Measurements from ENCODE around the gene ALOX12.
A peak's percentile ranks its signal among the peaks of the same experiment; 100 is the strongest.

The ALOX12 gene

DNA sequence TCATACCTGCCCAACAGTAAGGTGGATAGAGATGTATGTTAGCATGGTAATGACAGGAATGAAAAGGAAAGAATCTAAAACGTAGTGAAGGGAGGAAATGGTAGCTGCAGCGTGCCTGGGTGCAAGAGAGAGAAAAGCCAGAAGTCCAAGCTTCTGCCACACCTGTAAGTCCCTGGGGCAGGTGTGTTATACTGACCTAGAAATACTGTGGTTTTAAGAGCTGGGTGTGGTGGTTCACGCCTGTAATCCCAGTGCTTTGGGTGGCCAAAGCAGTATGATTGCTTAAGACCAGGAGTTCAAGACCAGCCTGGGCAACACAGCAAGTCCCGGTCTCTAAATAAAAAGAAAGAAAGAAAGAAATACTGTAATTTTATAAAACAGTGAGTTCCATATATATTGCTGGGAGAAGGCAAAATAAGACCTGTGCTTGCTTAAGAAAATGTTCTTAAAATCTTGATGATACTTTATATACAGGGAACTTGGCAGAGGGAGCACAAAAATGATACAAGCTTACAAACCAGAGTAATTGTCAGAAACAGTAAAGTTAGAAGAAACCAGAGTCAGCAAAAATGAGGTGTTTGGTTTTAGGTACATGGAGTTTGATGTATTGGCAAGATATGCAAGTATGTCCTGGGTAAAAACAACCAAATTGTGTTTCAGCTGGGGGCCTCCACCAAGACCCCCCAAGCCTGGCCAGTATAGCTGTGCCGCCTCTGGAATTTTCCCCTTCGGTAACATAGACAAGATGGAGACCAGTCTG, 6.6 kb downstream of the ALOX12 start:
- DNase-seq, result no peak

DNA sequence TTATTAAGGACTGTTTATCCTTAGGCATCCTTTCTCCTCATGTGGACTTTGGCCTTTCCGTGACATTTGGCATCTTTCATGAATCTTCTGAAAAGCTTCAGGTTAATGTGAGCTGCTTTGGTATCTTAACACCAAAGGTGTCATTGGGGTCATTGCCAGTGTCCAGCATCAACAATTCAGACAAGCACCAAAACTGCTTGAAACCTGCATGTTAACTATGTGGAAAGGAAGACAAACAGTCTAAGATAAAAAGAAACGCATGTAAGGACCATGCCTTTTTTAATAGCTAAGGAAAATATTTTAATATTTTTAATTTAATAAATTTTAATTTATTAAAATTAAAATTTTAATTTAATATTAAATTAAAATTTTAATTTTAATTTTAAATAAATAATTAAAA, 7.9 kb downstream of the ALOX12 start:
- no peak for DNase-seq

DNA sequence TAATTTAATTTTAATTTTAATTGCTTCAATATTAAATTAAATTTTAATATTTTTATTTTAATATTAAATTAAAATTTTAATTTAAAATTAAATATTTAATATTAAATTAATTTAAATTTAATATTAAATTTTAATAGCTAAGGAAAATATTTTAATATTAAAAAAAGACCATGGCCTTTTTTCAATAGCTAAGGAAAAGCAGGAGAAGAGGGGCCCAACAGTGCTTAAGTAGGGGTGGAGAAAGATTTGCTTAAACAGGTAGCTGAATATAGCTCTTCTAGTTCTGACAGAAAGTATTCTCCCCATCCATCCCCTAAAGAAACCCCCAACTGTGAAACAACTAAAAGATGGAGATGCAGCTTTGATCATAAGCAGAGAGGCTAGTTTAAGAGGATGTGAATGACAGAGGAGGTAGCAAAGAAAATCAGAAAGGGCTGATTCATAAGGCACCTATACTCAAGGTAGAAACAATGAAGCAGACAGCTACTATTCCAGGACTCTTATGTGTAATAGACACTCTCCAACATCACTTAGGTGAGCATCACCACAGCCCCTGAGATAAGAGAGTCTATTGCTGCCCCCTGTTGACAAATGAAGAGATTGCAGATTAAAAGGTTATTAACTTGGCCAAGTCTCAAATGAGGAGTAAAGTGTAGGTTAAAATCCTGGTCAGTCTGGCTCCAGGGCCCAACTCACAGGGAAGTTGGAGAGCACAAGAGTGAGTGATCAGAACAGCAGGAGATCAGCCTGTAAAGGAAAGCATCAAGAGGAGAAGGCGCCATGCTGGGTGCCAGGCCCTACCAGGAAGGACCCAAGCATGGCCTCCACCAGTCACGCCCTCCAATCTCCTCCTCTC, 8.8 kb downstream of the ALOX12 start:
- no peak for DNase-seq

DNA sequence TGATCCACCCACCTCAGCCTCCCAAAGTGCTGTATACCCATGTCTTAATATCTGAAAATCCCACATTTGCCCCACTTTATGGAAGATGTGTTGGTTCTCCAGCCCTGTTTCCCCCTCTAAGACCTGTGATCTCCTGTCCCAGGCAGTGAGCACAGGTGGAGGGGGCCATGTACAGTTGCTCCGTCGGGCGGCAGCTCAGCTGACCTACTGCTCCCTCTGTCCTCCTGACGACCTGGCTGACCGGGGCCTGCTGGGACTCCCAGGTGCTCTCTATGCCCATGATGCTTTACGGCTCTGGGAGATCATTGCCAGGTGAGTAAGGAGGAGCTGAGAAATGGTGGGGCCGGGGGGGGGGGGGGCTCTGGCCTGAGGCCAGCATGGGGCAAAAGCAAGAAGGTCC, 9.9 kb downstream of the ALOX12 start:
- no peak for DNase-seq

DNA sequence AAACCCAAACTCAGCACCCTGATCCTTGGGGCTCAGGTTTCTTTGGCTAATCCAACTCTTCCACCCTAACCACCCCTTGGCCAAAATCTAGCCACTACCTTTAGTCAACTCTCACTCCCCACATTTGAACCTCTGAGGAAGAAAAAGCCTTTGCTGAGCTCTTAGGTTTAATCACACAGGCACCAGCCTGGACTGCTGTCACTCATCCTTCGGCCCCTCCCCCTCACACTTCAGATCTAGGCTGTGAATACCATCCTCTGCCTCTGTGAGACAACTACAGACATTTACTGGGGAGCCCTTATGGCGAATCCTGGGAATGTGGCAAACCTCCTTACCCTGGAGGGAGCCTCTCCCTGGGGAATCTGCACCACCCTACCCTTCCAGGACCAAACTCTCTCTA, 11.3 kb downstream of the ALOX12 start:
- DNase-seq, result no peak

DNA sequence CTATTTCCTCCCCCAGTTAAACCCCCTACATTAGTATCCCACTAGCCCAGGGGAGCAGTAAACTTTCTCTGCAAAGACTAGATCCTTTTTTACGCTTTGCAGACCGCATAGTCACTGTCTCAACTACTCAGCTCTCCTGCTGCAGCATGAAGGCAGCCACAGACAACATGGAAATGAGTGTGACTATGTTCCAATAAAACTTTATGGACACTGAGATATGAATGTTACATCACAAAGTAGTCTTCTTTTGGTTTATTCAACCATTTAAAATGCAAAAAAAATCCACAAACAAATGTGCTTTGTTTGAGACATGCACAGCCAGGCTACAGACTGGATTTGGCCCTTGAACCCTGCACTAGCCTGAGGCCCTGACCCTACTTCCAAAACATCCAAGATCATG, 14.7 kb downstream of the ALOX12 start:
- no peak for DNase-seq

DNA sequence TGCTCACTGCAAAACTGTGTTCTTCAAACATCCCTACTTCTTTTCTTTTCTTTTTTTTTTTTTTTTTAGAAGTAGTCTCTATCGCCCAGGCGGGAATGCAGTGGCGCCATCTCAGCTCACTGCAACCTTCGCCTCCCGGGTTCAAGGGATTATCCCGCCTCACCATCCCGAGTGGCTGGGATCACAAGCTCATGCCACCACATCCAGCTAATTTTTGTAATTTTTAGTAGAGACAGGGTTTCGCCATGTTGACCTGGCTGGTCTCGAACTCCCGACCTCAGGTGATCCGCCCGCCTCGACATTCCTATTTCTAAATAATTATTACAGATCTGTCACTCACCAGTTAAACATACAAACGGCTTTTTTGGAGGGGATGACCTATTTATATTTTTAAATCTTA, 15.6 kb downstream of the ALOX12 start:
- DNase-seq, result no peak

DNA sequence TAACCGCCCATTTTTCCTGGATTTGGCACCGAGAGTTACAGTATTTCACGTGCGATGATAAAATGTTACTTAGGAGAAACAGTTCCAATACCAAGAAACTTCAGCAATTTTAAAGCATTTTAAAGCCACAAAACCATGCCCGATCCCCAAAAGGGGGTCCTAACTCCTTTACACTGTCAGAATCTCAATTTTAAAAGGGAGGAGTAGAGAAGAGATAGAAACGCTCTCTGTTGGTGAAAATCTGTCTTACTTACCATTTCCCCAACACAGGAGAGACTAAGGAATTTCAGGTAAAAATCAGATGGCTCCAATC, 16.0 kb downstream of the ALOX12 start:
- DNase-seq, result no peak

DNA sequence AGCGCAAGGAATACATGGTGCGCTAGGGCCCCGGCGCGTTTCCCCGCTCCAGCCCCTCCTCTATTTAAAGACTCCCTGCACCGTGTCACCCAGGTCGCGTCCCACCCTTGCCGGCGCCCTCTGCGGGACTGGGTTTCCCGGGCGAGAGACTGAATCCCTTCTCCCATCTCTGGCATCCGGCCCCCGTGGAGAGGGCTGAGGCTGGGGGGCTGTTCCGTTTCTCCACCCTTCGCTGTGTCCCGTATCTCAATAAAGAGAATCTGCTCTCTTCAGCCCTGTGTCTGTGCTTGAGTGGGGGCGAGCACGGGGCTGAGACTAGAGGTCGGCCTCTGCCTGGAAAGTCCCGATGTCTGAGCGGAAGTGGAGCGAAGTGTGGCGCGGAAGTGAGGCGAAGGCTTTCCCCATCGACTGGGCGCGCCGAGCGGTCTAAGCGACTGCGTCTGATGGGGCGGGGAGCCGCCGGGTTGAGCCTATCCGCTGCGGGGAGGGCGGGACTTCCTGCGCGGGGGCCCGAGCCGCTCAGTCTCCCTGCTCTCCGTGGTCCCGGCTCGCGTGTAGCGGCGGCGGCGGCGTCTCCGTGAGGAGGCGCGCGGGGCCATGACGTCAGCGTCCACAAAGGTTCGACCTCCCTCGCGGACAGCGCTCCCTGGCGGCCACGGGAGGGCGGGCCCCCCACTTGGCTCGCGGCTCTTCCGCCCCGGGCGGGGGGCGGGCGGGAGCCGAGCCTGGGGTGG, 18.6 kb downstream of the ALOX12 start:
- peak; percentile 81 for DNase-seq

DNA sequence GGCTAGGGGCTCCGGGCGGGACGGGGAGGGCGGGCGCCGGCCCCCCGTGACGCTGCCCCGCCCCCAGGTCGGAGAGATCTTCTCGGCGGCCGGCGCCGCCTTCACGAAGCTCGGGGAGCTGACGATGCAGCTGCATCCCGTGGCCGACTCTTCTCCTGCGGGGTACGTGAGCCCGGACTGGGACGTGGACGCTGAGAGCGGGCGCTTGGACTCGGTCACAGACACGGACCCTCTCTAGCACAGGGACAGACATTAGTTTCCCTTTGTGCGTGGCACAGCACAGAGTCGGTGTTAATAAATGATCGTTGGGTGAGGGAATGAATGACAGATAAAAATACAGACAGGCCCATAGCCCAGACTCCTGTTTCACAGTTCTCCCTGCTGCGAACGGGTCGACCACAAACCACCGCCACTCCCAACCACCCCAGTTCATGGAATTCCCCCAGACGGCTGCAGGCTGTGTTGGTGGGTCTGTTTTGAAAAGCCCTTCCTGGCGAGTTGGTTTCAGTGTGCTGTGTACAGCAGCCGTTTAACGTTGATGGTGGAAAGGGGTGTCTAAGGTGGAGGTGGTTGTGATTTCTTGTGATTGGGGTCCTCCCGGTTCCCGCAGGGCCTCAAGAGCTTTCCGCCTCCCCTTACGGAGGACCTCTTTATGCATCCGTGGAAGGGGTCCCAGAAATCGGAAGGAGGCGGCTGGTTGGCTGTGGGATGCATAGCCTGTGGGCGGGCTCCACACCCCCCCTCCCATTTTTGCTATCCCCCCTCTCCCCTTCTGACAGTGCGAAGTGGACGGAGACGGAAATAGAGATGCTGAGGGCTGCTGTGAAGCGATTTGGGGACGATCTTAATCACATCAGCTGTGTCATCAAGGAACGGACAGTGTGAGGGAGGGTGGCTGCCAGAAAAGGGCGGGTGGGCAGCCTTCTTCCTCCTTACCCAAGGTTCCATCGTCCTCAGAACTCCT, 19.4 kb downstream of the ALOX12 start:
- DNase-seq, result no peak

DNA sequence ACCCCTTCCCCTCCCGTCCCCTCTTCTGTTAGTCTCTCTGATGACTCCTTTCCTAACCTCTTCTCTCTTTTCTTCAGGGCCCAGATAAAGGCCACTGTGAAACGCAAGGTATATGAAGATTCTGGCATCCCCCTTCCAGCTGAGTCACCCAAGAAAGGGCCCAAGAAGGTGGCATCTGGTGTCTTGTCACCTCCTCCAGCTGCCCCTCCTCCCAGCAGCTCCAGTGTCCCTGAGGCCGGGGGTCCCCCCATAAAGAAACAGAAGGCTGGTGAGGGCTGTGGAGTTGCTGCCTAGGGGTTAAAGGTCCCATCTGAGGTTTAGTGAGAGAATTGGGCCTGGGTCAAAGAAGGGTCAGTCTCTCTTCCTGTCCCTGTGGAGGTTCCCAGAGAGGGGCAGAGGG, 20.6 kb downstream of the ALOX12 start:
- no peak for DNase-seq

DNA sequence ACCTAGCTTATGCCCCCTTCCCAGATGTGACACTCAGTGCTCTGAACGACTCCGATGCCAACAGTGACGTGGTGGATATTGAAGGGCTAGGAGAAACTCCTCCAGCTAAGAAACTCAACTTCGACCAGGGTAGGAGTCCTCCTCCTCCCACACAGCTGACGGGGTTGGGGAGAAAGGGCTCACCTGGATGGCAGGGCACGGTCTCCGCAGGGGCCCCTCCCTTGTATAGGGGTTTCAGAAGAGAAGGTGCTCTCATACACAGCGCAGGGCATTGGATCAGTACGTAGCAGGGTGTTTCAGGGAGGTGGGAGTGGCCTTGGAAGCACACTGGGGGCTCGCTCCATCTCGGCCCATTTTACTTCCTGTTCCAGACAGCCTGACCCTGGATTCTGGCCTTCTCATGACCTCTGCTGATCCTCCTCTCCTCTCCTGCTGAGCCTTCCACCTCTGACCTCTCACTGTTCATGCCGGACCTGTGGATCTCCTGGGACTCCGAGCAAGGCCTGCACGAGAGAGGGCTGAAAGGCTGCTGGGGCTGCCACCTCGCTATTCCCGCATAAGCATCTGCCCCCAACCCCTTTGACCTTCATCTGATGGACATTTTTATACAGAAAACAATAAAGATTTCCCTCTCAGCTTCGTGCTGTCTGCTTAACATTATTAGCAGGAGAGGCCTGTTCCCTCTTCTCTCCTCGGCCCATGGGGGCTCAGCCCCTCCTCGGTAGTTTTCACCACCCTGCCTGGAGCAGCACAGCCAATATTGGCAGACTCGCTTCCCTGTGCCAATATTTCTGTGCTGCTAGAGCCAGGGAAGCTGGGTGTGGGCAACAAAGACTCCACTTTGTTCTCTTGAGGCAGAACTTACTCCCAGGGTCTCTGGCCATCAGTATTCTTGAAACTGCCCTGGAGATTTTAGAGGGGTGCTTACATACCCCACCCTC, 21.3 kb downstream of the ALOX12 start:
- no peak for DNase-seq

DNA sequence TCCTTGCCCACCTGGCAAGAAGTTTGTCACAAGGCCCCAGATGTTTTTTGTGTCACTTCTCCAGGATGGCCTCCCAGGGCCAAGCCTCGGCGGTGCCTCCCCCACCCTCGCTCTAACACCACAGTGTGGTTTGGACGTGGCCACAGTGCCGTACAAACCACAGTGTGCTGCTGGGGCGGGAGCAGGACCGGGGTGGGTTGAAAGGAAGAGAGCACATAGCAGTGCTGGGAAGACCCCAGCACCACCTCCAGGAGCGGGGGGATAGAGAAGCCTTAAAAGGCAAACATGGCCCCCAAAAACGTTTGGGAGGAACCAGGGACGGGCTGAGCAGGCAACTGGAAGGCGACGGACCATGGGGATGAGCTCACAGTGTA, 22.0 kb downstream of the ALOX12 start:
- DNase-seq, result no peak

DNA sequence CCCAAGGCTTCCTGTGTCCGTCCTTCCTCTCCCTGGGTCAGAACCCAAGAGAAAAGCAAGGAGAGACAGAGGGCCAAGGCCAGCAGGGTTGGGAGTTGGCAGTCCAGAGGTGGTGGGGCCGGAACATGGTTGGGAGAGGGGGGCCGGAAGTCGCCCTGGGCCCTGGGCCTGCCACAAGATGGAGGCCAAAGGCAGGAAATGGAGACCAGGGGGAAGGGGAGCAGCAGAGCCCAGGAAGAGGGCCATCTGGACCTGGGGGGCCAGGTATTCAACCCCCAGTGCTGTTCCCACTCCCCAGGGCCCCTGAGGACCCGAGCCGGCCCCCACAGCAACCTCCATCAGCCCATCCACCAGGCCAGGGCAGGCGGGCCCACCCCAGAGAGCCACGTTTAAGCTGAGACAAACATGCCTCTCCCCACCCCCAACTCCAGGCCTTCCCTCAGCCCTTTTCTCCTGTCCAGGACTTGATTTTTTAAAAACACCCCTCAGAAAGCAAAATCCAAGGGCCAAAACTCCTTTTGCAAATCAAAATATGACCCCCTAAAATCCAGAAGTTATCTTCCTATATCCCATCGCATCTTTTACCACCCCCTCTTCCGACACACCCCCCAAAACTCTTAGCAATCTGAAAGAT, 22.6 kb downstream of the ALOX12 start:
- no peak for DNase-seq

DNA sequence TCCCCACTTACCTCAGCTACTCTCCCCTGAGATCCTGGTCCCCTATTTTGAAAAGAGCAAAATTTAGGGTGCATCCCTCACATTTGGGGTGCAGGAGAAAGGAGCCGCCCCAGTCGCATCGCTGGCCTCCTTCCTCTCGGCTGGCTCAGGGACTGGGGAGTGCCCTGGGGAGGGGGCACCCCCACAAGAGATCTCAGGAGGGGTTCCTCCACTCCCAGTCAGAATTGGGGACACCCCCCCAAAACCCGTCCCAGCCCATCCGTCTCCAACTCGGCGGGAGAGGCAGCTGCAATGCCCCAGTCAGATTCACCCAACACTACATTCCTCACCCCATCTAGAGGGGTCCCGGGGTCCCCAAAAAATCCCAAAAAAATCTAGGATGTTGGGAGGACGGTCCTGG, 23.5 kb downstream of the ALOX12 start:
- no peak for DNase-seq

DNA sequence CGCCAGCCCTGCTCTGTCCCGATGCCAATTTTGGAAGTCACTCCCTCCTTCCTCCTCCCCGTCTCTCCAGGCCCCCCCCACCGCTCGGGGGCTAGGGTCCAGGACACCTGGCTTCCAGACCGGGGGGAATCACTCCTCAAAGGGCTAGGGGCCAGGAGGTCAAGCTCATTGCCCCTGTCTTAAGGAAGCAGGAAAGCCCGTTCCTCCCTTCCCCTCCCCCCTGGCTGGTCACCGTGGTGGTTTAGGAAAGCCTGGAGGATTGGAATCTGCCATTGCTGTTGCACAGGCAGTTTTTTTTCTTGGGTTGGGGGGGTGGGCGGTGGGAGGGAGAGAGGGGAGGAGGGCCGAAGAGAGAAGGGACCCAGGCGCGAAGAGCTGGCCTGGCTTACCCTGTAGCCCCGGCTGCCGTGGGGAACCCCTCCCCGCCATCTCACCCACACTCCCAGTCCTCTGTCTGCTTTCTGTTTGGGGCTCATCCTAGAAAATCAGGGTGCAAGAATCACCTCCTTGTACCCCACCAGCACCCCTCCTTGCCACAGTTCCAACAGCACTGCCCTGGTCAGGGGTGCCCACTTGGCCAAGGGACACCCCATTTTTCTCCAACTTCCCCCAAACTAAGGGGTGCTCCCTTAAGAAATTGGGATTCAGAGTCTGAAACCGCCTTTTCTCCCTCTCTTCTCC, 24.1 kb downstream of the ALOX12 start:
- peak; percentile 68 for DNase-seq

DNA sequence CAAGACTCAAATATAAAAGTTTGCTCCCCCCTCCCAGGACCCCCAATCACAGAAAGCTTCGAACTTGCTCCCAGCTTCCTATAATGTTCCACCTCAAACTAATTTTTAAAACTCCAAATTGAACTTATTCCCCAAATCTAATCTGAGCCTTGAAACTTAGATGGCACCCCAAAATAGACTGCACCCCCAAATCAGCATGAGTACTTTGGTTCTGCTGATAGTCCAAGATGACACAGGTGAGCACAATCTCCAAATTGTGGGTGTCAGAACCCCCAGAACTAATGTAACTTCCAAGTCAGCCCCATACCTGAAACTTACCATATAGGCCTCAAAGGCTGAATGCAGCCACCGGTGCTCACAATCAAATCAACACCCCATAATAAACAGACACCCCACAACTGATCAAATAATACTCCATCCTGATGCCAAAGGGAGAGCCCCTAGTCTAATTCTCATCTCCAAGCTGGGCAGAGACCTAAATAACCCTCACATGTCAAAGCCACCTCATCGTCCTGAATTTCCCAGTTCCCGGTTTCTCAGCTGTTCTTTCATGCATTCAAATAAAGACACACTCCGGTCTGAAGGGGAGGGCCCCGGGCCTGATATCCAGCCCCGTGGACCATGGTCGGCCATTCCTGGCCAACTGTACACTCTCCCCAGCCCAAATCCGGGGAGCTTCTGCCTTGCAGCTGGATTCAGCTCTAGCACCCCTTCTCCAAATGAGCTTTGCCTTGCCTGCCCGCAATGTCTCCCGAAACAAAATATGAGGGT, 25.2 kb downstream of the ALOX12 start:
- no peak for DNase-seq

DNA sequence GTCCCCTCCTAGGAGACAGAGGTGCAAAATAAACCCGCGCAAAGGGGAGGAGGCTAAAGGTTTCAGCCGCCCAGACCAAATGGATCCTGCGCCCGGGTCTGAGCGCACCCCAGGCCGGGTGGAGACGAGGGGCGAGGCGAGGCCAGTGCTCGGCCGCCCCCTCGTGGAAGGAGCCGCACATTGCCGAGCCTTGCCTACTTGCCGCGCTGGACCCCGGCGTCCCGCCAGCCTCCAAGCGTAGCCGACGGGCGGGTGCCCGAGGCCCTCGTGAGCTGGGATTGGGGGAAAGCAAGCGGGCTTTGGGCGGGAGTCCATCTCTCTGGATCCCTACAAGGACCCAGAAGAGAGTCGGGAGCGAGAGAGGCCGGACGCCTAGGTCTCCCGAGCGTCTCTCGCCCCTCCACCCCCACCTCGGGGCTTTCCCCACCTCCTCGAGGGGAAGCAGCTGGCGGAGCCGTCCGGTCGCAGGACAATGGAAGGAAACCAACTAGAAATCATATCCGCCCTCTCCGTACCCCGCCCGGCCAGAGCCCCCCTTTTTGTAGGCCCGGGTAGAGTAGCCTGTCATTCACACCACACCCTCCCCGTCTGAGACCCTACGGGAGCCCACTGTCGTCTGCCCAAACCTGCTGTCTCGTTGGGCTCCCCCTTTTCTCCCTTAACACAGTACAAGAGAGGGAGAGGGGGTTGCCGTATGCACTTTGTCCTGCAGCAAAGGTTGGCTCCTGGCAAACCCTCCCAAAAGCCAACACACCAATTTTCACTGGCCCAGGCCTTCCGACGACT, 26.3 kb downstream of the ALOX12 start:
- peak; percentile 91 for DNase-seq

Measured in 8988T (cell line).